Activated naive CD4-positive, alpha-beta T cell treated with anti-CD3 and anti-CD28 coated beads, Interleukin-2, amount 50 U/mL, for 72 hours (primary cell): ENCODE results near the gene PLA2G4A. TPM values are rescaled to one million over a fixed set of nuclear protein-coding genes. Genes with fewer than 3 reads are reported as not detected.
A peak's percentile ranks its signal among the peaks of the same experiment; 100 is the strongest.

Source experiments
- ATAC-seq, 2 donors: fragments of 150-1000 bp; cut with Tn5 transposase; 2 replicates each; pipeline ENCODE4 v1.10.0; 2021; ENCODE audit warnings: mild to moderate bottlenecking in 2 of 2, moderate library complexity in 2 of 2
- DNase-seq, 2 donors: peaks; one replicate each; pipeline ENCODE4 v3.0.0; 2021 to 2022; ENCODE audit warnings: low spot score in 2 of 2
- H3K27ac Mint-ChIP-seq, 2 donors: one replicate each; pipeline ENCODE4 v1.8.0; 2022; ENCODE audit warnings: mild to moderate bottlenecking in 2 of 2, mixed read lengths in 2 of 2
- H3K36me3 Mint-ChIP-seq, 2 donors: one replicate each; pipeline ENCODE4 v1.8.0; 2022; ENCODE audit warnings: mixed read lengths in 2 of 2
- H3K9me3 Mint-ChIP-seq, 2 donors: one replicate each; pipeline ENCODE4 v1.8.0; 2022; ENCODE audit warnings: mixed read lengths in 2 of 2
- total RNA-seq, 2 donors: library from RNA; stranded (reverse); gene quantifications; one replicate each; pipeline ENCODE4 v1.2.3, GENCODE V29; 2022

The PLA2G4A gene
- total RNA-seq, 2 donors from 2014 or later: 0.09 to 0.27 TPM

- no peak for ATAC-seq
- Mint-ChIP-seq H3K27ac (no peak overlapping the region), H3K9me3 (no peaks in the 10 kb centered on the region), H3K36me3 (no peaks in the 10 kb centered on the region)
- no peak for DNase-seq
These were observed 21.1 kb downstream of the PLA2G4A start for GRCh38 chr1:186849826-186850225.

DNA sequence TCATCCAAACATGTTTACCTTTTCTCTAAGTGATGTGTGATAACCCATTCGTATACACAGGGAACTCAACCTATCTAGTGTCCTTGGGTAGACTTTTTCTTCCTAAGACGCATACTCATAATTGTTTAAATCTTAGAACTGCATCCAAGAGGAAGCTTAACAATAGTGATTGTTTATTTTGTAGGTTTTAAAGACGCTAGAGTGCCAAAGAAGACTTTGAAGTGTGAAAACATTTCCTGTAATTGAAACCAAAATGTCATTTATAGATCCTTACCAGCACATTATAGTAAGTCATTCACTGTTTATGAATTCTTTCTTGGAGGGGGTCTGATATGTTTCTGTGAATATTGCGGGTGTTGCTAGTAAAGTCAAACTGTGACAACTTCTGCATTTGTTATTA is 25.4 kb downstream of the PLA2G4A start:
- Mint-ChIP-seq H3K27ac (no peak overlapping the region), H3K36me3 (no peaks in the 10 kb centered on the region), H3K9me3 (peaks cover 0 to 5% of the 10 kb centered on the region in 2 donors)
- ATAC-seq (no peak), DNase-seq (no peak)

- no peak for DNase-seq
- ATAC-seq: no peak
- Mint-ChIP-seq H3K9me3 (peaks cover 0 to 5% of the 10 kb centered on the region in 2 donors), H3K27ac (no peak overlapping the region), H3K36me3 (no peaks in the 10 kb centered on the region)
These were observed 30.2 kb downstream of the PLA2G4A start for GRCh38 chr1:186858923-186859322.

DNA sequence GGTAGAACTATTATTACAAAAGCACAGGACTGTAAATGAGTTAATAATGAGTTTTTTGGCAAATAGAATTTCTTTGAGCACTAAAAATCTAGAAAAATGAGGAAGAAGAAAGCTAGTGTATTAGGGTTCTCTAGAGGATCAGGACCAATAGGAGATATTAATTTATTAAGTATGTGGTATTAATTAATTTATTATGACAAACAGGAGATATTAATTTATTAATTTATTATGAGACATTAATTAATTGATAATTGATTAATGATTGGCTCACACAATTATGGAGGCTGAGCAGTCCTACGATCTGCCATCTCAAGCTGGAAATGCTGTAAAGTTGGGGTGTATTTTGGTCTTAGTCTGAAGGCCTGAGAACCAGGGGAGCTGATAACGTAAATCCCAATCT is 31.2 kb downstream of the PLA2G4A start:
- peaks cover 0 to 5% of the 10 kb centered on the region in 2 donors for H3K9me3 Mint-ChIP-seq
- H3K27ac Mint-ChIP-seq: no peak overlapping the region
- no peak for DNase-seq
- H3K36me3 Mint-ChIP-seq: no peaks in the 10 kb centered on the region
- ATAC-seq: no peak

DNA sequence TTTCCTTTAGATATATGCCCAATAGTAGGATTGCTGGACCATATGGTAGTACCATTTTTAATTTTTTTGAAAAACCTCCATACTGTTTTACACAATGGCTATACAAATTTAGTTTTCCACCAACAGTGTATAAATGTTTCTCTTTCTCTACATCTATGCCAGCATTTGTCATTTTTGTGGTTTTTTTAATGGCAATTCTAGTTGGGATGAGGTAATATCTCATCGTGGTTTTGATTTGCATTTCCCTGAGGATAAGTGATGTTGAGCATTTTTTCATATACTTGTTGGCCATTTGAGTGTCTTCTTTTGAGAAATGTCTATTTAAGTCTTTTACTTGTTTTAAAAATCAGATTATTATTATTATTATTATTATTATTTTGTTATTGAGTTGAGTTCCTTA is 35.5 kb downstream of the PLA2G4A start:
- ATAC-seq: no peak

DNA sequence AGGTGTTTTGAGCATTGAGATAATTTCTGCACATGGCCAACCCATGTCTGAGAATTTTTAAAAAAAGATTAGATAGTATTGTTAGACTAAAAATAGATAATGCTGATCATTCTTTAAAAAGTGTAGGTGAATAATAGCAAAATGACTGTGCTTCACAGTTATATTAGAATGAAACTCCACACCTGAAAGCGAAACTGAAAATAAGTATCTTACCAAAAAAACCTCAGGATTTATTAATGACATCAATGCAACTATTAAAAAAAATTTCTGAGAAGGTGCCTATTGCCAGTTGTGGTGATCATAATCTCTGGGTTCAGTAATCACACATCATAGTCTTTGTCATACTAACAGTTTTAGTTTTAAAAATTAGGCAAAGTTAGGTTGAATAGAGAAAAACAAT is 36.5 kb downstream of the PLA2G4A start:
- H3K27ac Mint-ChIP-seq: no peak overlapping the region
- no peaks in the 10 kb centered on the region for H3K9me3 Mint-ChIP-seq
- ATAC-seq (no peak), DNase-seq (no peak)
- H3K36me3 Mint-ChIP-seq: no peaks in the 10 kb centered on the region

More for the DNA sequence above, 35.5 kb downstream of the PLA2G4A start:
- no peaks in the 10 kb centered on the region for H3K36me3 Mint-ChIP-seq
- no peak for DNase-seq
- no peak overlapping the region for H3K27ac Mint-ChIP-seq
- no peaks in the 10 kb centered on the region for H3K9me3 Mint-ChIP-seq

DNA sequence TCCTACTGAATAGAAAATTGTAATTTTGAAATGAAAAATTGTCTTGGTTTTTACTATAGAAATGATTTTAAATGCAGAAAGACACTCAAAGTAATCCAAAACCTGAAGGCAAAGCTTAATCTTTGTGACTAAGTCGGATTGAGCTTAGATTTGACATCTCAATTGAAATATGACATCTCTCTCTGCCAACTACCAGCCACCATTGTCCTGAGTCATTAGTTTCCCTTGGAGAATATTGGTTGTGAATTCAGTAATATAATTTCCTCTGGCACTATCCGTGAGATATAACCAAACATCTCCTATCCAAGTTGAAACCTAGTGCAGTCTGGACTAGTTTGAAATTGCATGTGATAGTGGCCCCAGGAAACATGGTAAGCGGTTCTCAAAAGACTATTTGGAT is 37.1 kb downstream of the PLA2G4A start:
- H3K9me3 Mint-ChIP-seq: no peaks in the 10 kb centered on the region
- DNase-seq (no peak), ATAC-seq (peak in 1 of 2 donors; percentile 22)
- no peak overlapping the region for H3K27ac Mint-ChIP-seq
- no peaks in the 10 kb centered on the region for H3K36me3 Mint-ChIP-seq

GRCh38 chr1:186869526-186870228 is 40.9 kb downstream of the PLA2G4A start:
- H3K27ac Mint-ChIP-seq: no peak overlapping the region
- no peaks in the 10 kb centered on the region for H3K36me3 Mint-ChIP-seq
- ATAC-seq (no peak), DNase-seq (no peak)
- no peaks in the 10 kb centered on the region for H3K9me3 Mint-ChIP-seq

GRCh38 chr1:186871784-186872183 is 43.0 kb downstream of the PLA2G4A start:
- Mint-ChIP-seq H3K9me3 (no peaks in the 10 kb centered on the region), H3K27ac (no peak overlapping the region), H3K36me3 (no peaks in the 10 kb centered on the region)
- ATAC-seq (no peak), DNase-seq (no peak)

- no peak for ATAC-seq
- Mint-ChIP-seq H3K9me3 (no peaks in the 10 kb centered on the region), H3K27ac (no peak overlapping the region), H3K36me3 (no peaks in the 10 kb centered on the region)
- no peak for DNase-seq
These were observed 43.5 kb downstream of the PLA2G4A start for GRCh38 chr1:186872291-186872690.

DNA sequence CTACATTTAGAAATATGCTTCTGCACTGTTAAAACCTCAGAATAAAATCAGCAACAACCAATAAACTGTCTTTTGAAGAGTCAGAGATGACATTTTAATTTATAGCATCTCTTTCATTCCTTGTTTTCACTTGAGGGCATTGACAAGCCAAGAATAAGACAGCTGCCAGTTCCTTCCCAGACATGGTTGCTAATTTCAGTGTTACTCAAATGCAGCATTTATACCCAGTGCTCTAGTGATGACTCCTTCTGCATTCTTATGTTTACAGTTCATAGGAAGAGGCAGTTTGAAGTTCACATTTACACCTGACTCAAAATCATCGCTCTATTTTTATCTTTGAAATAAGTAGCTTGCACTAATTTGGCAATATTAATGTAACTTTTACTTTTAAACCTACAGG is 44.9 kb downstream of the PLA2G4A start:
- ATAC-seq (no peak), DNase-seq (no peak)
- Mint-ChIP-seq H3K9me3 (no peaks in the 10 kb centered on the region), H3K27ac (no peak overlapping the region), H3K36me3 (no peaks in the 10 kb centered on the region)

DNA sequence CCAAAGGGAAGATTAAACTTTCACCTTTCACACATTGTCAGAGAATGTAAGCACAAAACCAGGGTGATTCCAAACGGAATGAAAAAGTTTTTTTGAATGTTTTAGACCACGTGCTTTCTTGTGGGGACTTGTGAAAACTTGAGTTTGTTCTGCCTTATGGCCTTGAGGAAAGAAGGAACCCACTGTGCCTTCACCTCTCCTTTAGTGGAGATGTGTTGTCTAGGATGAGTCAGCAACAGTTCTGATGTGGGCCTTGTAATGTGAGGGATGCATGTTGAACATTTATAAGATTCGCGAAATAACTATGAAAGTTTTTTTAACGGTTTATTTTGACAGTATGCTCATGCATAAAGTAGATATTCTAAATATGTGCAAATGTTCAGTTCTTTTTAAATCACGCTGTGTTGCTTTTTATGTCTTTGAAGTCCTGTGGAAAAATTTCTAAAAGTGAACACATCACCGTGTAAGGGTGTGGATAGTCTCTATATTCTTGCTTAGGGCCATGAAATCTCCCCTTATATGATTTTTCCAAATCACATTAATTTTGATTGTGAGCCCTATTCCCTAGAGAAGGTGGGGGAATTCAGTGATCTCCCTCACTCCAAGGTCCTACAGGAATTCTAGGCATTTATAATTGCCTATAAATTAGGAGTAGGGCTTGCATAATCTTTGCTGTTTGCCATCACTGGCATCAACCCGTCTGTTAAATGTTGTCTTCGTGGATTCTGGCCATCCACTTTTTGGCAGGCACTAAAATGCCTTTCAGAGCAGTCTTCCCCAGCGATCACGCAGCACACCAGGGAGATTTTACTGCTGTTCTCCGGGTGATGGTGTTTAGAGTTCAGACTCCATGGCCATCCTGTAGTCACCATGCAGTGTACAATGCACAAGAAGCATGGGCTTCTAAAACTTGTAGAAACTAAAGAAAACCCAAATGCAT is 47.4 kb downstream of the PLA2G4A start:
- Mint-ChIP-seq H3K27ac (no peak overlapping the region), H3K36me3 (no peaks in the 10 kb centered on the region), H3K9me3 (no peaks in the 10 kb centered on the region)
- ATAC-seq (no peak), DNase-seq (no peak)

DNA sequence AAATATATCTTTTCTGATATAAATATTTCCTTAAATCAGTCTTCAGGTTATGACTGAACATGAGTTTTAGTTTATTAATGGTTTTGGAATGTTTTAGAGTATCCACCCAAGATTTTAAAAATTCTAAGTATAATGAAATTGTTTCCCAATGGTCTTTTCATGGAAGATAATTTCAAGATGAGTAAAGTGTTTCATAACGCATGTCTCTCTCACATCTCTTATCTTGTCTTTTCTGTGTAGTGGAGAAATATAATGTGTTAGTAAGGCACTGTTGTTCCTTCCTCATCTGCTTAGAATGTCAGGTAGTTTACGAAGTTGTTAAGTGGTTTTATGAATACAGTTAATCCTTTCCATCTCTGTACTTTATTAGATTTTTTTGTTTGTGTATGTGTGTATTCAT is 49.6 kb downstream of the PLA2G4A start:
- Mint-ChIP-seq H3K36me3 (no peaks in the 10 kb centered on the region), H3K27ac (no peak overlapping the region), H3K9me3 (peaks cover 0 to 2% of the 10 kb centered on the region in 2 donors)
- DNase-seq (no peak), ATAC-seq (no peak)

DNA sequence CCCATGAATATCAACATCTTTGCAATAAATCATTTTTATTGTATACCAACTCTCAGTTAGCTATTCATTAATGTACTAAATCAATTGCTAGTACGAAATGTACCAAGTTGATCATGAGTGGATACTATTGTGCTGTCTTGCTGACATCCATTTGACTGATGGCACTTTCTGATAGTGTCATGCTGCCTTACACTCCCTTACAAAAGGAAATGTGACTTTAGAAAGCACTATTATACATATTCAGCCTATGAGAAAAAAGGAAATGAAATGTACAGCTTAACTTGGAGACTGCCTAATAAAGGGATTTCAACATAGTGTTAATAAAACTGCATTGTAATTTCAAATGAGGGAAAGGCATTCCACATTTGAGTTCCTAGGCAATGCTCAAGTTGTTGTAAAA is 52.2 kb downstream of the PLA2G4A start:
- DNase-seq (no peak), ATAC-seq (no peak)
- Mint-ChIP-seq H3K36me3 (peaks cover 0 to 5% of the 10 kb centered on the region in 2 donors), H3K9me3 (peaks cover 8 to 15% of the 10 kb centered on the region in 2 donors), H3K27ac (no peak overlapping the region)

GRCh38 chr1:186882372-186883134 is 53.8 kb downstream of the PLA2G4A start:
- Mint-ChIP-seq H3K27ac (no peak overlapping the region), H3K36me3 (peaks cover 0 to 5% of the 10 kb centered on the region in 2 donors), H3K9me3 (peaks cover 8 to 15% of the 10 kb centered on the region in 2 donors)
- ATAC-seq: no peak
- no peak for DNase-seq

GRCh38 chr1:186884251-186884650 is 55.5 kb downstream of the PLA2G4A start:
- Mint-ChIP-seq H3K36me3 (peaks cover 0 to 5% of the 10 kb centered on the region in 2 donors), H3K9me3 (peaks cover 8 to 15% of the 10 kb centered on the region in 2 donors), H3K27ac (no peak overlapping the region)
- ATAC-seq (no peak), DNase-seq (no peak)

GRCh38 chr1:186887203-186887602 is 58.5 kb downstream of the PLA2G4A start:
- ATAC-seq (no peak), DNase-seq (no peak)
- H3K27ac Mint-ChIP-seq: no peak overlapping the region
- peaks cover 0 to 5% of the 10 kb centered on the region in 2 donors for H3K36me3 Mint-ChIP-seq
- peaks cover 8 to 15% of the 10 kb centered on the region in 2 donors for H3K9me3 Mint-ChIP-seq
